GM15510 (cell line): ENCODE measurements around the gene LSG1.

ENCODE experiments used
- POLR2A ChIP-seq: IDR thresholded peaks from 3 replicates; pipeline ENCODE4 v1.6.1; 2011; ENCODE audit warnings: borderline replicate concordance; ENCODE audit not compliant: insufficient read length; ENCODE audit errors: extremely low read depth

Gene LSG1

DNA sequence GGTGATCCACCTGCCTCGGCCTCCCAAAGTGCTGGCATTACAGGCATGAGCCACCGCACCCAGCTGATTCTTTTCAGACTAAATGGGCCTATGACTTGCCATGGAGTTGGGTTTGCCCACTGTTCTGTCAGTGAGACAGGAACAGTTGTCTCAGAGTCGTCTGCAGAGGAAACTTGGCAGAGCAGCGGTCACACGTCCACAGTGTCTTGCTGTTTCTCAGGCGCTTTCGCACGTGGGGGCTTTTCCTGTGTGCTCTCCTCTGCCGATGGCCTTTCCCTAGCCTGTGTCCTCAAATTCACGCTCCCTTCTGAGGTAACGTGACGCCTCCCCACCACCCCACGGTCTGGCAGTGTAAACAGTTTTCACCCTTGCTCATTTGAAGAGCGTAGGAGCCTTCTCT, 50.0 kb downstream of the LSG1 start:
- TF ChIP-seq POLR2A = no peak

DNA sequence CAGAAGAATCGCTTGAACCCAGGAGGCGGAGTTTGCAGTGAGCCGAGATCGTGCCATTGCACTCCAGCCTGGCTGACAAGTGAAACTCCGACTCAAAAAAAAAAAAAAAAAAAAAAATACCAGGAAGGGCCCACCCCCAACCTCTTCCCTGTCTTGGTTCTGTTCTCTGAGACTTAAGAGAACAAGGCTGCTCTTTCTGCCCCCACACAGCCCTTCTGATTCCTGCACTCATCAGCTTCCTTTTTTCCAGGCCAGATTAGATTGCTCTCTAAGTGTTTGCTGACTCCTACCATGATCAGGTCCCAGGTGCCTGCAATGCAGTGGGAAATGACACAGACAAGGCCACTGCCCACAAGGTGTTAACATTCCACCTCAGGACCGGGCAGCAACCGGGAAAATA, 51.8 kb downstream of the LSG1 start:
- no peak for TF ChIP-seq POLR2A

DNA sequence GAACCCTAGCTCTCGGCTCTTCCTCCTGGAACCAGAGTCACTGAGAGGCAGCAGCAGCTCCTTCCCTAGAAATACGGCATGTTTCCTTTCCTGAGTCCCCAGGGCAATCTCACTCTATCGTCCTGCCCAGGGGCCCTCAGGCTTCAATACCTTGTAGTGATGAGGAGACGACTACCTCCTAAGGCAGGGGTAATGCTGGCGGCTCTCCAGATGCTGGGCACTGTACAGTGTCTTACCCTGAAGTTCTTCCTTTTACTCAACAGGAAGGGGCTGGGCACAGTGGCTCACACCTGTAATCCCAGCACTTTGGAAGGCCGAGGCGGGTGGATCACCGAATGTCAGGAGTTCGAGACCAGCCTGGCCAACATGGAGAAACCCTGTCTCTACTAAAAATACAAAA, 52.2 kb downstream of the LSG1 start:
- no peak for TF ChIP-seq POLR2A

DNA sequence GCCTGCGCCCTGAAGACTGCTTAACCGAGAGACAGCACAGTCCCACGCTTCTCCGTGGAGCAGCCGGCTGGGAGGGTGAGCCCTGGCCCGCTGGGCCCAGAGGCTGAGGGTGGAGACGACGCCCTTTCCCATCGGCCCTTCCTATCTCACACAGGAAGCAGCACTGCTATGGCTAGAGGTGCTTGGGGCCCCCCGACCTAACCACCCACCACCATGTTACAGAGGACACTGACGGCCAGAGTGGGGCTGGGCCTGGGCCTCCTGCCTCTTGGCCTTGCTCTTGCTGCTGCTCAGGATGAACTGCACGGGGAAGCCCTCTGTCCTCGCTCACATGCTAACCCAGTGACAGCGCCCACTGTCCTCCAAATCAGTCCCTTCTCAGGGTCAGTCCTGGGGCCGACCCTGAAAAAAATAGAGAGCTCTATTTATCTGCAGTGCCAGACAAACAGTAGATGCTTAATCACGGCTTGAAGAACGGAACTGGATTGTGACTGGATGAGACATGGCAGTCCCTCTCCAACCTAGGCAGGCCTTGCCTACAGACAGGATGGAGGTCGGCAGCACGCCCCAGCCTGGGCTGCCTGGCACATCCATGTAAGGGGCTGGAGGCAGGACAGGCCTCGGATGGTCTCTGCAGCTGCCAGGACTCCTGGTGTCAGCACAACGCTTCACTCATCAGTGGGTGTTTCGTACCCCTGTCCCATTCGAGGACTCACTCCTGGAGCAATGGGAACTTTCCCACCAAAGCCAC, 53.0 kb downstream of the LSG1 start:
- TF ChIP-seq POLR2A = no peak

DNA sequence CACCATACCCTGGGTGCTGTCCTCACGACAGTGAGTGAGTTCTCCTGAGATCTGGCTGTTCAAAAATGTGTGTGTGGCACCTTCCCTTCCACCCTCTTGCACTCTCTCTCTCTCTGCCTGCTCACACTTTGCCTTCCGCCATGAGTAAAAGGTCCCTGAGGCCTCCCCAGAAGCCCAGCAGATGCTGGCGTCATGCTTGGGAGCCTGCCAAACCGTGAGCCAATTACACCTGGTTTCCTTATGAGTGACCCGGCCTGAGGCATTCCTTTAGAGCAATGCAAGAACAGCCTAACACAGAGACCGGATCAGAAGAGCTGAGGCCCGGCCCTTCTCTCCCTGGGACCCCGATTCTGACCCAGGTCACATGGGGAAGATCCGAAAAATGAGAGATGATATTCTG, 54.2 kb downstream of the LSG1 start:
- no peak for TF ChIP-seq POLR2A

DNA sequence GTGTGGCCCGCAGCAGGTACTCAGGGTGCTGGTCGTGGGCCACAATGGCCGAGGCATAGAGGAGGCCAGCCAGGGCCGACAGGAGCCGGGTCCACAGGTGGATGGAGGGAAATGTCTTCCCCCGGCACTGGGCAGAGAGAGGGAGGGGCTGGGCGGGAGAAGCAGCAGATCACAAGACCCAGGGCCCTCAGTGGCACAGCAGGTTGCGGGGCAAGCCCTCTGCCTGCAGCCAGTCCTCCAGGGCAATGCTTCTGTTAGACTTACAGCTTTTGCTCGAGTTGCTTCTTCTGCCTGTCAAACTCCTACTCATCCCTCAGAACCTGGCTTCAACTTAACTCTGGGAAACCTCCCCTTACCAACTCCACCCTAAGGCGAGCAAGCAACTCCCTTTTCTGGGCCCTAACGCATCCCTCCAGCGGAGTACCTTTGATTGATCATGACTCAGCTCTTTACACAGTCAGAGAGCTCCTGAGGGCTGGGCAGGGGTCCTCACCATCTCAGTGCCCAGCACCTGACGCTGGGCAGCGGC, 54.8 kb downstream of the LSG1 start:
- TF ChIP-seq POLR2A = no peak

DNA sequence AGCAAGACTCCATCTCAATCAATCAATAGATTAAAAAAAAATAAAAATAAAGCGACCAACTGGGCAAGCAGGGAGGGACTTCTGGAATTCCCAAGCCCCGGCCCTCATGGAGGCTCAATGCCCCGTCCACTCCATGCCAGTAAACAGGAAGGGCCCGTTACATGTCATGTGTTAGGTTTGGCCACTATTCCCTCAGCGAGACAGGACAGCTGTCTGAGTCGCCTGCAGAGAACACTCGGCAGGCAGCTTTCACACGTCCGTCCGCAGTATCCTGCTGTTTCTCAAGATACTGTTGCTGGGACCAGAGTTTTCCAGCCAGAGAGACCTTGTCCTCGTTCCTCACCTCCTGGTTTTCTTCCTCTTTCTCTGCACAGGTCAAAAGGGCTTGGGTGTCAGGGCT, 56.8 kb downstream of the LSG1 start:
- no peak for TF ChIP-seq POLR2A

DNA sequence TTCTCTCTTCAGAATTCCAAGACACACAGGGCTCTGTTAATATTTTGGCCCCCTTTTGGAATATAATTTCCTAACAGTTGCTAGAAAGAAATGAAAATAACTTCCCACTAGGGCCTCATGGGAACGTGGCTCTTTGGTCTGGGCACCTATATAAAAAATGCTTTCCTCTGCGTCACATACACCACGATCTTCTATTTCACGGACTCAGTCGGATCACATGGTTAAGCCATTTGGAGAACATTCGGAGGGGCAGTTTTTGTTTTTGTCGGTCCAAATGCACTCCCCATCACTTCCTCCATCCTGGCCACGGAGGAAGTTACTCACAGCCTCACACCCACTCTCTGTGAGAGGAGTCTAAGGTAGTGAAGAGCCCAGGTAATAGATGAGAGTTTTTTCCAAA, 59.8 kb downstream of the LSG1 start:
- no peak for TF ChIP-seq POLR2A

DNA sequence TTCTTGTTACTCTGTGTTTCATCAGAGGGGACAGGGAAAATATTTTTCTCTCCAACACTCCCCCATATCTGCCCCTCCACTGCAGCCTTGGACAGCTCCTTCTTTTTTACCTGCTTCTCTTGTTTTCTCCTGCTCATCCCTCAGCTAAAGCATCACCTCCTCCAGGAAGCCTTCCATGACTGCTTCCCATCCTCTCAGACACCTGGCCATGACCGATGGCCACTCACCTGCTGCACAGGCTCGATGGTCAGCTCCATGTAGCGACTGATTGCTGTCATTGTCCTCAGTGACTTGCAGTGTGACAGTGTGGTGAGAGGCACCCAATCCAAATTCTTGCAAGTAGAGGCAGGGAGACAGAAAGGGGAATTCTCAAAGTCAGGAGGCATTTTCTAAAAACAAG, 61.3 kb downstream of the LSG1 start:
- TF ChIP-seq POLR2A = no peak

DNA sequence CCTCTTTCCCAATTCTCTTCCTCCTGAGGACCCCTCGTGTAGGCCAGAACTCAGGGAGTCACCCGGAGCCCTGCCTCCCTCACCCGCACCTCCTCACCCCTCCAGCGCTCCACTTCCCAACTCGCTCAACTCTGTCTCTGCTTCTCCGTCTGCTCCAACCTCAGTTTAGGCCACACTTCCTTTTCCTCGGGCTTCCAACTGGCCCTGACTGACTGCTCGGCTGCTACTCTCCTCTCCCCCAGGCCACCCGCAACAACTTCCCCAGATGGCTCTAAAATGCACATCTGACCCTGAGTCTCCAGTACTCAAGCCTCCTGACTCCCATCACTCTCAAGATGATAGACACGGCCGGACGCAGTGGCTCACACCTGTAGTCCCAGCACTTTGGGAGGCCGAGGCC, 62.4 kb downstream of the LSG1 start:
- TF ChIP-seq POLR2A = no peak

DNA sequence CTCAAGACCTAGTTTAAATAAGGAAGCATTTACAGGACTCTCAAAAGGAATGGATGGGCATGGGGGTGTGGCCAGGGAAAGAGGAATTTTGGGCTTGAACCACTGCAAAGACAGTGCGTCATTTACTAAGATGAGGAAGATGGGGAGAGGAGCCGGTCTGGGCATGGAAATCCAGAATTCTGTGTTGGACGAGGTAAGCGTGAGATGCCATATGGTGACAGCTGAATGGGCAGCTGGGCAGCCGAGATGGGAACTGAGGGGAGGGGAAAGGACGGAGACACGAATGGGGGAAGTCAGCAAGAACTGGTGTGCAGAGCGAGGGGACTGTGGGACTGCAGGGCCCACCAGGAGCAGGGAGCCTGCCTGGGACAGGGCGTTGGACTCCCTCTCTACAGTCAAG, 63.0 kb downstream of the LSG1 start:
- TF ChIP-seq POLR2A = no peak

DNA sequence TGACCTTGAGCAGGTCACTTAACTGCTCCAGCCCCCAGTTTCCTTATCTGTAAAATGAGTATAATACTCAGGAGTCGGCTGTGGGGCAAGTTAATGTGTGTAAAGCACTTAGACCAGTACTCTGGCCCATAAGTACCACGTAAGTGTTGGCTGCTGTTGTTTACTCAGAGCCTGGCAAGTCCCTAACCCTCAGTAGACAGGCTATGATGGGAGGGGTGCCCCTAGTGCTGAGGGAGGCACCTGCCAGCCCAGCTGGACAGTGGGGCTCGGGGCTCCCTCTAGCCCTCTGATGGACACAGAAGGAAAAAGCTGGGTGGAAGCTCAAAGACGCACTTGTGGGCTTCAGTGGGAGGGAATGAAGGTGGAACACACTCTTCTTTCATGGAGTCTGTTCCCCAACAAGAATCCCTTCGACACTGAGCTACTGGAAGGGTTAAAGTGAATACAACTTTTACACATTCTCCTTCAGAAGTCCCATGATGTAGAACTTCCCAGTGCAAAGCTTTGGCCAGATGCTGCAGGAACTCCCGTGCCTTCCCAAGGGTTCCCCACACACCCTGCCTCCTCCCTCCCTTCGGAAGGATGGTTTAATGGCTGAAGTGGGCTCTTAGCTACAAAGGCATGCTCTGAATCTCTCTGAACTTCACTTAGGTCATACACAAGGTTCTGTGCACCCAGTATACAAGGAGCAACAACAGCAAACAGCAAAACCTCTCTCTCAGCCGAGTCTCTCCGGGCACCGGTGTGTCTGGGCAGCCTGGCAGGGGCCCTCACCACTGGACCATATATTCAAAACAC, 64.2 kb downstream of the LSG1 start:
- no peak for TF ChIP-seq POLR2A

DNA sequence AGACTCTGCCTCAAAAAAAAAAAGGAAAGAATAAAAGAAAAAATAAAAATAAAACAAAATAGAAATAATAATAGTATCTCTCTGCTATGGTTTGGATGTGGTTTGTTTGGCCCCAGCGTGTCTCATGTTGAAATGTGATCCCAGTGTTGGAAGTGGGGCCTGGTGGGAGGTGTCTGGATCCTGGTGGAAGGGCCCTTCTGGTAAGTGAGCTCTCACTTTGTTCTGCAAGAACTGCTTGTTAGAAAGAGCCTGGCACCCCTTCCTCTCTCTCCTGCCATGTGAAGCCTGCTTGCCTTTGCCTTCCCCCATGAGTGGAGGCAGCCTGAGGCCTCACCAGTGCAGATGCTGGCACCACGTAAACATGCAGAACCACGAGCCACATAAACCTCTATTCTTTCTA, 65.0 kb downstream of the LSG1 start:
- TF ChIP-seq POLR2A = no peak

DNA sequence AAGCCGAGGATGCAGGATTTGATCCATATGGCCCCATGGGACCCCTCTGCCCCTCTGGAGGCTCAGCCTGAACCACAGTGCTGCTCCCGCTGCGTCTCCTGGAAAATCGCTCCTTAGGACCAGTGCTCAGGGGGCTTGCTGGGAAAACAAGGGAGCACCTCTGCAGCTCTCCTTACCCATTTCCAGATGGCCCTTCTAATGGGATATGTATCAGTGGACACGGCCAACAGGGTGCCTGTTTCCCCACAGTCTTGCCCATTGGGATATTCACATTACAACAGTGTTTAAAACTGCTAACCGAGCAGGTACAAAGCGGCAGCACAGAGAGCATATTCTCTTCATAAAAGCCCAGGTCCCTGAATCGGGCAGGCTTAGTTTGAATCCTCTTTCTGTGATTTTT, 65.8 kb downstream of the LSG1 start:
- TF ChIP-seq POLR2A = no peak

DNA sequence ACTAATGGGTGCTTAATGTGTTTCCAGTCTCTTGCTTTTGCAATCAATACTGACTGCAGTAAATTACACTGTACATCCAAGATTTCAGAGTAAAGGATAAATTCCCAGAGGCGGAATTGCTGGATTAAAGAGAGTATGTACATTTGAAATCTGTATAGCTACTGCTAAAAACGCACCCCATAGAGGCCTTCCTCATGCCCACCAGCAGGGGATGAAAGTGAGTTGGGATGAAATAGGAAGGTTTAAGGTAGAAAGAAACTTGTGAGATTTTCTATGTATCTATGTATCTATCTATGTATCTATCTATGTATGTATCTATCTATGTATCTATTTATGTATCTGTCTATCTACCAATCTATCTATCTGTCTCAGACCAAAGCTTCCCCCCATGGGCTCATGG, 67.2 kb downstream of the LSG1 start:
- no peak for TF ChIP-seq POLR2A

DNA sequence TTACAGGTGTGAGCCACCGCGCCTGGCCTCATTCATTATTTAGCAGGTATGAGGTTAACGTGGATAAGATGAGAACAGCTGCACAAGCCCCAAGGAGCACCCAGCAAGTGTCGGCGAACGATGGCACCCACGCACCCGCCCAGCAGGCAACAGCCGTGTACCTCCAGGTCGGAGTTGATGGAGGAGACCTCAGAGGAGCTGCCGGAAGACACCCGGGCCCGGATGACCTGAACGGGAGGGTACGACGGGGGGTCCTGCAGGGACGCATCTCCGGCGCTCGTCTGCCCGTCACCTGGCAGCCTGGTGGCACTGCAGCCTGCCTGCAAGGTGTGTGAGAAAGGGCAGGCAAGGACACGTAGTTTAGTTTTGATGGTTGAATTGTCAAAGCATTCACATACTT, 67.9 kb downstream of the LSG1 start:
- no peak for TF ChIP-seq POLR2A
